Vagina (tissue), 2 donors: Measurements from ENCODE around the gene ZNF382.

ENCODE experiments used
- CTCF ChIP-seq, 3 experiments: fragments of 450-650 bp in 2 of 3; fragments of 200-600 bp in 1 of 3; sonication (generic) in 1 of 3; IDR thresholded peaks; one replicate each; pipeline ENCODE4 v1.5.1; 2017 to 2019; ENCODE audit warnings: antibody characterized with exemption in 3 of 3, mild to moderate bottlenecking in 2 of 3, moderate library complexity in 2 of 3
- POLR2A ChIP-seq, 2 donors: fragments of 450-650 bp; IDR thresholded peaks; one replicate each; pipeline ENCODE4 v1.6.1; 2017; ENCODE audit warnings: antibody characterized with exemption in 2 of 2, mild to moderate bottlenecking in 2 of 2, moderate library complexity in 2 of 2
- POLR2AphosphoS5 ChIP-seq, 2 donors: sonication (generic); formaldehyde crosslinking; IDR thresholded peaks; one replicate each; pipeline ENCODE4 v1.9.0; 2017; ENCODE audit warnings: antibody characterized with exemption in 2 of 2, mild to moderate bottlenecking in 2 of 2, low read depth in 1 of 2; ENCODE audit not compliant: insufficient read depth in 1 of 2

- TF ChIP-seq POLR2A (IDR thresholded peaks at IDR 0.05) (no peak), POLR2AphosphoS5 (IDR thresholded peaks at IDR 0.05; ENCODE audit: insufficient read depth in 1 of 2, low read depth in 1 of 2) (no peak), CTCF (IDR thresholded peaks at IDR 0.05) (no peak)
These were observed 67.3 kb downstream of the ZNF382 start for GRCh38 chr19:36672368-36672767.
